GM23338 (cell line): ENCODE data around the gene DSG2. TPM values are rescaled to one million over a fixed set of nuclear protein-coding genes. Genes with fewer than 3 reads are reported as not detected.

Experiments
- ATAC-seq: fragments of 200-7000 bp; cut with Tn5 transposase; 3 replicates; pipeline ENCODE4 v1.9.1; 2020
- DNase-seq: peaks from one replicate; pipeline ENCODE4 v3.0.0-alpha.2; 2015; ENCODE audit warnings: low spot score
- H2AFZ ChIP-seq: fragments of 200-600 bp; sonication (generic); 2 replicates; pipeline ENCODE4 v1.8.0; 2016; ENCODE audit warnings: antibody characterized with exemption, mild to moderate bottlenecking, moderate library complexity
- H3F3A ChIP-seq: fragments of 200-600 bp; sonication (generic); replicated peaks from 2 replicates; pipeline ENCODE4 v1.8.0; 2017; ENCODE audit warnings: antibody characterized with exemption, mixed run types, low read depth
- H3K27ac ChIP-seq: fragments of 200-600 bp; sonication (generic); 2 replicates; pipeline ENCODE4 v1.6.1; 2016; ENCODE audit warnings: low read depth
- H3K27me3 ChIP-seq: fragments of 200-600 bp; sonication (generic); 2 replicates; pipeline ENCODE4 v1.8.0; 2016; ENCODE audit warnings: mild to moderate bottlenecking, mixed run types, moderate library complexity; ENCODE audit not compliant: insufficient read depth
- H3K36me3 ChIP-seq: fragments of 200-600 bp; sonication (generic); 2 replicates; pipeline ENCODE4 v1.8.0; 2016; ENCODE audit warnings: mild to moderate bottlenecking; ENCODE audit not compliant: insufficient read depth
- H3K4me1 ChIP-seq: fragments of 200-600 bp; sonication (generic); 2 replicates; pipeline ENCODE4 v1.8.0; 2016; ENCODE audit warnings: mild to moderate bottlenecking, moderate library complexity; ENCODE audit not compliant: insufficient read depth
- H3K4me2 ChIP-seq: fragments of 200-600 bp; sonication (generic); 2 replicates; pipeline ENCODE4 v1.7.1; 2017; ENCODE audit warnings: mixed run types
- H3K4me3 ChIP-seq: fragments of 200-600 bp; sonication (generic); 2 replicates; pipeline ENCODE4 v1.6.1; 2016; ENCODE audit warnings: mixed run types
- H3K79me2 ChIP-seq: fragments of 200-600 bp; sonication (generic); replicated peaks from 2 replicates; pipeline ENCODE4 v1.8.0; 2017; ENCODE audit warnings: mild to moderate bottlenecking; ENCODE audit not compliant: insufficient read depth
- H3K9me2 ChIP-seq: fragments of 200-600 bp; sonication (generic); 2 replicates; pipeline ENCODE4 v1.8.0; 2017; ENCODE audit not compliant: insufficient read depth
- H4K20me1 ChIP-seq: fragments of 200-600 bp; sonication (generic); replicated peaks from 2 replicates; pipeline ENCODE4 v1.8.0; 2017; ENCODE audit warnings: mild to moderate bottlenecking; ENCODE audit not compliant: insufficient read depth
- H3K27ac Mint-ChIP-seq: 2 replicates; pipeline ENCODE4 v1.8.0; 2020; ENCODE audit warnings: inconsistent platforms, mild to moderate bottlenecking, moderate library complexity, mixed read lengths
- H3K27me3 Mint-ChIP-seq: 3 replicates; pipeline ENCODE4 v1.8.0; 2022; ENCODE audit warnings: low read depth, mild to moderate bottlenecking, moderate library complexity, mixed read lengths, inconsistent platforms; ENCODE audit not compliant: insufficient read depth, poor library complexity
- H3K36me3 Mint-ChIP-seq: 3 replicates; pipeline ENCODE4 v1.8.0; 2021; ENCODE audit warnings: low read depth, mild to moderate bottlenecking, inconsistent platforms, moderate library complexity, mixed read lengths
- H3K4me1 Mint-ChIP-seq: 3 replicates; pipeline ENCODE4 v1.8.0; 2020; ENCODE audit warnings: mild to moderate bottlenecking, inconsistent platforms, mixed read lengths
- H3K4me3 Mint-ChIP-seq: 3 replicates; pipeline ENCODE4 v1.8.0; 2021; ENCODE audit warnings: moderate library complexity, mild to moderate bottlenecking, inconsistent platforms, mixed read lengths
- H3K9me3 Mint-ChIP-seq: 3 replicates; pipeline ENCODE4 v1.8.0; 2020; ENCODE audit warnings: moderate library complexity, mild to moderate bottlenecking, inconsistent platforms, mixed read lengths
- CREB1 ChIP-seq: fragments of 250-450 bp; sonication (Bioruptor Pico); IDR thresholded peaks from 2 replicates; pipeline ENCODE4 v1.5.0; 2020; ENCODE audit warnings: low read depth, mild to moderate bottlenecking, moderate library complexity
- EZH2 ChIP-seq: fragments of 200-600 bp; sonication (generic); IDR thresholded peaks from one replicate; pipeline ENCODE4 v1.8.0; 2017; ENCODE audit warnings: antibody characterized with exemption, mild to moderate bottlenecking, low read depth; ENCODE audit not compliant: unreplicated experiment
- EZH2phosphoT487 ChIP-seq: fragments of 200-600 bp; sonication (generic); IDR thresholded peaks from one replicate; pipeline ENCODE4 v1.8.1; 2018; ENCODE audit warnings: antibody characterized with exemption; ENCODE audit not compliant: unreplicated experiment
- JUNB ChIP-seq: IDR thresholded peaks from one replicate; pipeline ENCODE4 v1.6.1; 2016; ENCODE audit warnings: antibody characterized with exemption; ENCODE audit not compliant: unreplicated experiment
- NANOG ChIP-seq: IDR thresholded peaks from 2 replicates; pipeline ENCODE4 v1.6.1; 2016; ENCODE audit warnings: antibody characterized with exemption, borderline replicate concordance
- POLR2AphosphoS5 ChIP-seq: IDR thresholded peaks from 2 replicates; pipeline ENCODE4 v1.6.1; 2016; ENCODE audit warnings: antibody characterized with exemption, low read depth
- STAT1 ChIP-seq: IDR thresholded peaks from one replicate; pipeline ENCODE4 v1.6.1; 2016; ENCODE audit warnings: antibody characterized with exemption; ENCODE audit not compliant: unreplicated experiment
- ZNF114 ChIP-seq: fragments of 250-450 bp; sonication (Bioruptor Pico); IDR thresholded peaks from 2 replicates; pipeline ENCODE4 v1.5.0; 2020; ENCODE audit warnings: mild to moderate bottlenecking, moderate library complexity
- ZNF331 ChIP-seq: fragments of 250-450 bp; sonication (Bioruptor Pico); IDR thresholded peaks from 2 replicates; pipeline ENCODE4 v1.5.0; 2020; ENCODE audit warnings: low read depth, mild to moderate bottlenecking, moderate library complexity
- polyA plus RNA-seq: library from polyadenylated mRNA; unstranded; fragments of >200 nt; fragmentation: Nextera tagmentation; extraction: Ambion mirVana; gene quantifications from 2 replicates; pipeline ENCODE4 v1.2.1, GENCODE V29; 2016
- total RNA-seq: library from RNA; depleted of rRNA; stranded (reverse); fragments of >200 nt; shearing (Covaris generic); gene quantifications from 2 replicates; pipeline ENCODE4 v1.2.3, GENCODE V29; 2014
- TF ChIP-seq, protein P1 (sequence below): IDR thresholded peaks from 2 replicates; pipeline ENCODE4 v1.6.1; 2016; ENCODE audit warnings: antibody characterized with exemption
- TF ChIP-seq, protein P2 (sequence below): fragments of 250-450 bp; sonication (Bioruptor Pico); IDR thresholded peaks from 2 replicates; pipeline ENCODE4 v1.5.0; 2020; ENCODE audit warnings: mild to moderate bottlenecking, moderate library complexity
- TF ChIP-seq, protein P3 (sequence below), 2 experiments: fragments of 200-600 bp in 1 of 2; sonication (generic) in 1 of 2; conservative IDR thresholded peaks; 2 replicates each; pipeline versions ENCODE4 v1.5.1 to v1.6.1; 2016 to 2017; ENCODE audit warnings: antibody characterized with exemption in 2 of 2, low read depth in 2 of 2, mild to moderate bottlenecking in 2 of 2, moderate library complexity in 1 of 2
- TF ChIP-seq, protein P4 (sequence below): IDR thresholded peaks from one replicate; pipeline ENCODE4 v1.6.1; 2018; ENCODE audit warnings: antibody characterized with exemption; ENCODE audit not compliant: unreplicated experiment

DSG2 gene
- total and polyA plus RNA-seq, 2 experiments from 2014 or later, result 44.7 to 144 TPM

DNA sequence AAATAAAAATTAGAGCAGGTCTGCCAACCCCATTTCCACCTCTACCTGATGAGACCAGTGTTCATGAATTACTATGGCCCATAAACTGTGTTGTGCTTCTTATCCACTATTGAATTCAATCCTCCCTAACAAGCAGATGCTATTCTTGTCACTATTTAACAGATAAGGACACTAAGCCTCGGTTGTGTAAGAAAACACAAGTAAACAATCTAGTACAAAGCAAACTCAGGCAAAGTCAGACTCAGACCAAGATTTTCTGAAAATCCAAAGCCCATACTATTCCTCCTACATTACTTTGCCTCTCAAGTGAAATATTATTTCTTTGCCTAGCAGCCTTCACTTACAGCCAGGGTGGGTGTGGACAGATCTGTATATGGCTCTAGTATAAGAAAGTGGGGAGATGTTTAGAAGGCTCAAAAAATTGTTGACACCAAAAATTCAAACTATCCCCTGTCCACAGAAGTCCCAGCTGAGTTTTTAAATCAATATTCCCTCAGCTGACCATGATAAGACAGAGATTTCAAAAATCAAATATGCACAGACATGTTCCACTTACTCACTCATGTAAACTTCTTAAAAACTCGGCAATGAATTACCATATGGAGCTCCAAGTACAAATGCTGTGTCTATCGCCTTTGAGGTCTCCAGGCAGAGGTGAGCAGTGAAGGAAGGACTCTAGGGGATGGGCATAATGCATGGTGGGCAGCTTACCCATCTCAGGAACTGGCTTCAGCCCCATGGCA, 77.7 kb downstream of the DSG2 start:
- Histone ChIP-seq H3K79me2 (no peaks in the 10 kb centered on the region), H3K4me3 (no peak overlapping the region), H3F3A (no peaks in the 10 kb centered on the region), H4K20me1 (no peaks in the 10 kb centered on the region), H2AFZ (peak overlapping the region; percentile 32), H3K4me1 (no peaks in the 10 kb centered on the region), H3K27me3 (no peaks in the 10 kb centered on the region), H3K4me2 (no peak overlapping the region), H3K27ac (no peak overlapping the region), H3K9me2 (peaks cover 9% of the 10 kb centered on the region), H3K36me3 (no peaks in the 10 kb centered on the region)
- H3K27ac Mint-ChIP-seq, result no peak overlapping the region; the same call in 1 of the 2 replicates
- no peak overlapping the region for H3K4me3 Mint-ChIP-seq
- TF ChIP-seq, protein P1, sequence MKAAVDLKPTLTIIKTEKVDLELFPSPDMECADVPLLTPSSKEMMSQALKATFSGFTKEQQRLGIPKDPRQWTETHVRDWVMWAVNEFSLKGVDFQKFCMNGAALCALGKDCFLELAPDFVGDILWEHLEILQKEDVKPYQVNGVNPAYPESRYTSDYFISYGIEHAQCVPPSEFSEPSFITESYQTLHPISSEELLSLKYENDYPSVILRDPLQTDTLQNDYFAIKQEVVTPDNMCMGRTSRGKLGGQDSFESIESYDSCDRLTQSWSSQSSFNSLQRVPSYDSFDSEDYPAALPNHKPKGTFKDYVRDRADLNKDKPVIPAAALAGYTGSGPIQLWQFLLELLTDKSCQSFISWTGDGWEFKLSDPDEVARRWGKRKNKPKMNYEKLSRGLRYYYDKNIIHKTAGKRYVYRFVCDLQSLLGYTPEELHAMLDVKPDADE, result no peak
- TF ChIP-seq STAT1, result no peak
- TF ChIP-seq EZH2, result no peak
- TF ChIP-seq ZNF114 (CRISPR knock-in tag), result no peak
- no peak for TF ChIP-seq NANOG
- no peak for TF ChIP-seq POLR2AphosphoS5
- TF ChIP-seq, protein P2, sequence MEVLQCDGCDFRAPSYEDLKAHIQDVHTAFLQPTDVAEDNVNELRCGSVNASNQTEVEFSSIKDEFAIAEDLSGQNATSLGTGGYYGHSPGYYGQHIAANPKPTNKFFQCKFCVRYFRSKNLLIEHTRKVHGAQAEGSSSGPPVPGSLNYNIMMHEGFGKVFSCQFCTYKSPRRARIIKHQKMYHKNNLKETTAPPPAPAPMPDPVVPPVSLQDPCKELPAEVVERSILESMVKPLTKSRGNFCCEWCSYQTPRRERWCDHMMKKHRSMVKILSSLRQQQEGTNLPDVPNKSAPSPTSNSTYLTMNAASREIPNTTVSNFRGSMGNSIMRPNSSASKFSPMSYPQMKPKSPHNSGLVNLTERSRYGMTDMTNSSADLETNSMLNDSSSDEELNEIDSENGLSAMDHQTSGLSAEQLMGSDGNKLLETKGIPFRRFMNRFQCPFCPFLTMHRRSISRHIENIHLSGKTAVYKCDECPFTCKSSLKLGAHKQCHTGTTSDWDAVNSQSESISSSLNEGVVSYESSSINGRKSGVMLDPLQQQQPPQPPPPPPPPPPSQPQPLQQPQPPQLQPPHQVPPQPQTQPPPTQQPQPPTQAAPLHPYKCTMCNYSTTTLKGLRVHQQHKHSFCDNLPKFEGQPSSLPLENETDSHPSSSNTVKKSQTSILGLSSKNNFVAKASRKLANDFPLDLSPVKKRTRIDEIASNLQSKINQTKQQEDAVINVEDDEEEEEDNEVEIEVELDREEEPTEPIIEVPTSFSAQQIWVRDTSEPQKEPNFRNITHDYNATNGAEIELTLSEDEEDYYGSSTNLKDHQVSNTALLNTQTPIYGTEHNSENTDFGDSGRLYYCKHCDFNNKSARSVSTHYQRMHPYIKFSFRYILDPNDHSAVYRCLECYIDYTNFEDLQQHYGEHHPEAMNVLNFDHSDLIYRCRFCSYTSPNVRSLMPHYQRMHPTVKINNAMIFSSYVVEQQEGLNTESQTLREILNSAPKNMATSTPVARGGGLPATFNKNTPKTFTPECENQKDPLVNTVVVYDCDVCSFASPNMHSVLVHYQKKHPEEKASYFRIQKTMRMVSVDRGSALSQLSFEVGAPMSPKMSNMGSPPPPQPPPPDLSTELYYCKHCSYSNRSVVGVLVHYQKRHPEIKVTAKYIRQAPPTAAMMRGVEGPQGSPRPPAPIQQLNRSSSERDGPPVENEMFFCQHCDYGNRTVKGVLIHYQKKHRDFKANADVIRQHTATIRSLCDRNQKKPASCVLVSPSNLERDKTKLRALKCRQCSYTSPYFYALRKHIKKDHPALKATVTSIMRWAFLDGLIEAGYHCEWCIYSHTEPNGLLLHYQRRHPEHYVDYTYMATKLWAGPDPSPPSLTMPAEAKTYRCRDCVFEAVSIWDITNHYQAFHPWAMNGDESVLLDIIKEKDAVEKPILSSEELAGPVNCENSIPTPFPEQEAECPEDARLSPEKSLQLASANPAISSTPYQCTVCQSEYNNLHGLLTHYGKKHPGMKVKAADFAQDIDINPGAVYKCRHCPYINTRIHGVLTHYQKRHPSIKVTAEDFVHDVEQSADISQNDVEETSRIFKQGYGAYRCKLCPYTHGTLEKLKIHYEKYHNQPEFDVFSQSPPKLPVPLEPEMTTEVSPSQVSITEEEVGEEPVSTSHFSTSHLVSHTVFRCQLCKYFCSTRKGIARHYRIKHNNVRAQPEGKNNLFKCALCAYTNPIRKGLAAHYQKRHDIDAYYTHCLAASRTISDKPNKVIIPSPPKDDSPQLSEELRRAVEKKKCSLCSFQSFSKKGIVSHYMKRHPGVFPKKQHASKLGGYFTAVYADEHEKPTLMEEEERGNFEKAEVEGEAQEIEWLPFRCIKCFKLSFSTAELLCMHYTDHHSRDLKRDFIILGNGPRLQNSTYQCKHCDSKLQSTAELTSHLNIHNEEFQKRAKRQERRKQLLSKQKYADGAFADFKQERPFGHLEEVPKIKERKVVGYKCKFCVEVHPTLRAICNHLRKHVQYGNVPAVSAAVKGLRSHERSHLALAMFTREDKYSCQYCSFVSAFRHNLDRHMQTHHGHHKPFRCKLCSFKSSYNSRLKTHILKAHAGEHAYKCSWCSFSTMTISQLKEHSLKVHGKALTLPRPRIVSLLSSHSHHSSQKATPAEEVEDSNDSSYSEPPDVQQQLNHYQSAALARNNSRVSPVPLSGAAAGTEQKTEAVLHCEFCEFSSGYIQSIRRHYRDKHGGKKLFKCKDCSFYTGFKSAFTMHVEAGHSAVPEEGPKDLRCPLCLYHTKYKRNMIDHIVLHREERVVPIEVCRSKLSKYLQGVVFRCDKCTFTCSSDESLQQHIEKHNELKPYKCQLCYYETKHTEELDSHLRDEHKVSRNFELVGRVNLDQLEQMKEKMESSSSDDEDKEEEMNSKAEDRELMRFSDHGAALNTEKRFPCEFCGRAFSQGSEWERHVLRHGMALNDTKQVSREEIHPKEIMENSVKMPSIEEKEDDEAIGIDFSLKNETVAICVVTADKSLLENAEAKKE (CRISPR knock-in tag), result no peak
- no peak for TF ChIP-seq JUNB
- TF ChIP-seq ZNF331, result no peak
- TF ChIP-seq, protein P3, sequence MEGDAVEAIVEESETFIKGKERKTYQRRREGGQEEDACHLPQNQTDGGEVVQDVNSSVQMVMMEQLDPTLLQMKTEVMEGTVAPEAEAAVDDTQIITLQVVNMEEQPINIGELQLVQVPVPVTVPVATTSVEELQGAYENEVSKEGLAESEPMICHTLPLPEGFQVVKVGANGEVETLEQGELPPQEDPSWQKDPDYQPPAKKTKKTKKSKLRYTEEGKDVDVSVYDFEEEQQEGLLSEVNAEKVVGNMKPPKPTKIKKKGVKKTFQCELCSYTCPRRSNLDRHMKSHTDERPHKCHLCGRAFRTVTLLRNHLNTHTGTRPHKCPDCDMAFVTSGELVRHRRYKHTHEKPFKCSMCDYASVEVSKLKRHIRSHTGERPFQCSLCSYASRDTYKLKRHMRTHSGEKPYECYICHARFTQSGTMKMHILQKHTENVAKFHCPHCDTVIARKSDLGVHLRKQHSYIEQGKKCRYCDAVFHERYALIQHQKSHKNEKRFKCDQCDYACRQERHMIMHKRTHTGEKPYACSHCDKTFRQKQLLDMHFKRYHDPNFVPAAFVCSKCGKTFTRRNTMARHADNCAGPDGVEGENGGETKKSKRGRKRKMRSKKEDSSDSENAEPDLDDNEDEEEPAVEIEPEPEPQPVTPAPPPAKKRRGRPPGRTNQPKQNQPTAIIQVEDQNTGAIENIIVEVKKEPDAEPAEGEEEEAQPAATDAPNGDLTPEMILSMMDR (conservative IDR thresholded peaks at IDR 0.05; ENCODE audit: low read depth in 2 of 2), result no peak
- TF ChIP-seq, protein P4, sequence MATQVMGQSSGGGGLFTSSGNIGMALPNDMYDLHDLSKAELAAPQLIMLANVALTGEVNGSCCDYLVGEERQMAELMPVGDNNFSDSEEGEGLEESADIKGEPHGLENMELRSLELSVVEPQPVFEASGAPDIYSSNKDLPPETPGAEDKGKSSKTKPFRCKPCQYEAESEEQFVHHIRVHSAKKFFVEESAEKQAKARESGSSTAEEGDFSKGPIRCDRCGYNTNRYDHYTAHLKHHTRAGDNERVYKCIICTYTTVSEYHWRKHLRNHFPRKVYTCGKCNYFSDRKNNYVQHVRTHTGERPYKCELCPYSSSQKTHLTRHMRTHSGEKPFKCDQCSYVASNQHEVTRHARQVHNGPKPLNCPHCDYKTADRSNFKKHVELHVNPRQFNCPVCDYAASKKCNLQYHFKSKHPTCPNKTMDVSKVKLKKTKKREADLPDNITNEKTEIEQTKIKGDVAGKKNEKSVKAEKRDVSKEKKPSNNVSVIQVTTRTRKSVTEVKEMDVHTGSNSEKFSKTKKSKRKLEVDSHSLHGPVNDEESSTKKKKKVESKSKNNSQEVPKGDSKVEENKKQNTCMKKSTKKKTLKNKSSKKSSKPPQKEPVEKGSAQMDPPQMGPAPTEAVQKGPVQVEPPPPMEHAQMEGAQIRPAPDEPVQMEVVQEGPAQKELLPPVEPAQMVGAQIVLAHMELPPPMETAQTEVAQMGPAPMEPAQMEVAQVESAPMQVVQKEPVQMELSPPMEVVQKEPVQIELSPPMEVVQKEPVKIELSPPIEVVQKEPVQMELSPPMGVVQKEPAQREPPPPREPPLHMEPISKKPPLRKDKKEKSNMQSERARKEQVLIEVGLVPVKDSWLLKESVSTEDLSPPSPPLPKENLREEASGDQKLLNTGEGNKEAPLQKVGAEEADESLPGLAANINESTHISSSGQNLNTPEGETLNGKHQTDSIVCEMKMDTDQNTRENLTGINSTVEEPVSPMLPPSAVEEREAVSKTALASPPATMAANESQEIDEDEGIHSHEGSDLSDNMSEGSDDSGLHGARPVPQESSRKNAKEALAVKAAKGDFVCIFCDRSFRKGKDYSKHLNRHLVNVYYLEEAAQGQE, result no peak
- TF ChIP-seq CREB1, result no peak
- no peak for TF ChIP-seq EZH2phosphoT487
- H3K36me3 Mint-ChIP-seq, result no peaks in the 10 kb centered on the region
- DNase-seq, result no peak
- peaks cover 3% of the 10 kb centered on the region; the same call in 1 of the 3 replicates for H3K4me1 Mint-ChIP-seq
- peaks cover 2% of the 10 kb centered on the region for H3K27me3 Mint-ChIP-seq
- H3K9me3 Mint-ChIP-seq, result no peaks in the 10 kb centered on the region
- no peak for ATAC-seq
